GM21786 (cell line): ENCODE results near the gene QRICH1.

Experiments
- ATAC-seq: cut with Tn5 transposase; IDR thresholded peaks from one replicate; pipeline ENCODE4 v1.9.1; 2021; ENCODE audit not compliant: unreplicated experiment

QRICH1 gene

DNA sequence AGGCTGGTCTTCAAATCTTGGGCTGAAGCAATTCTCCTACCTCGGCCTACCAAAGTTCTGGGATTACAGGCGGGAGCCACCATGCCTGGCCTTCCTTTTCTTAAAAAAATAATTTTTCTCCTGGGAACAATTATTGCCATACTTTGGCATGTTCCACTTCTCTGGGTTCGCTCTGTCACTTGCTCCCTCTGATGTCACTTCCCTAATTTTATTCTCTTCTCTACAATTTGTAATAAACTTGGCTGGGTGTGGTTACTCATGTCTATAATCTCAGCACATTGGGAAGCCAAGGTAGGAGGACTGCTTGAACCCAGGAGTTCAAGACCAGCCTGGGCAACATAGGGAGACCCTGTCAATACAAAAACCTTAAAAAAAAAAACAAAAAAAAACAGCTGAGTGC is 58.6 kb downstream of the QRICH1 start:
- no peak for ATAC-seq

- no peak for ATAC-seq
These were observed 59.2 kb downstream of the QRICH1 start for GRCh38 chr3:49034650-49035049.

- no peak for ATAC-seq
These were observed 61.1 kb downstream of the QRICH1 start for GRCh38 chr3:49032646-49033304.

GRCh38 chr3:49030321-49030720 is 63.5 kb downstream of the QRICH1 start:
- no peak for ATAC-seq

DNA sequence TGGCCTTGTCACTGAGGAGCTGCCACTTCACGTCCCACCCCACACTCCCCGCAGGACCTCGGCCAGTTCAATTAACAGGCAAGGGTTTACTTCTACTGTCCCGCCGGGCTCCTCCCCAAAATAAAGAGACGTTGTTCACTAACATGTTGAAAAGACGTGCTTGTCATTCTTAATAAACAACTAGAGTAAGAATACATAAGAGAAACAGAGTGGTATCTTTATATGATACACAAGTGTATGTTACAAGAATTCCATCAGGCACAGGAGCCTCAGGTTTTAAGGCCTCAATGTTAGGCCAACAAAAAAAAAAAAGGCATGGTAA is 64.3 kb downstream of the QRICH1 start:
- ATAC-seq, result no peak

GRCh38 chr3:49028673-49029562 is 65.0 kb downstream of the QRICH1 start, which contains the start of gene IMPDH2:
IMPDH2 (minus strand) TSS chr3:49029398; CDS start chr3:49029350, 48 bp downstream.
- ATAC-seq, result peak; percentile 90

GRCh38 chr3:49028298-49028672 is 65.6 kb downstream of the QRICH1 start:
- ATAC-seq, result no peak

- no peak for ATAC-seq
These were observed 66.2 kb downstream of the QRICH1 start for GRCh38 chr3:49027634-49028033.

DNA sequence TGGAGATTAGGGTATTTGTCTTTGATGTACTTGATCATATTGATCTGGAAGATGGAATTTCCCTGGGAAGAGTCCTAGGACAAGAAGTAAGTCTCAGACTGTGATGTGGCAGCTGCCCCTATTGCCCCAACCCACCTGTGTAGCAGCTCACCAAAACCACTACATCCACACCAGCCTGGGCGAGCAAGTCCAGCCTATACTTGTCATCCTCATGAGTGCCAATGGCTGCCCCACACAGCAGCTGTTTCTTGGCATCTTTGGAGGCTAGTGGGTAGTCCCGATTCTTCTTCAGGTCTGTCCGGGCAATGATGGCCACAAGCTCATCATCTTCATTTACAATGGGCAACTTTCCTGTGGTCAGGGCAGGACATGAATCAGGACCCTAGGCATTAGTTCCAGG is 67.3 kb downstream of the QRICH1 start:
- ATAC-seq, result no peak

DNA sequence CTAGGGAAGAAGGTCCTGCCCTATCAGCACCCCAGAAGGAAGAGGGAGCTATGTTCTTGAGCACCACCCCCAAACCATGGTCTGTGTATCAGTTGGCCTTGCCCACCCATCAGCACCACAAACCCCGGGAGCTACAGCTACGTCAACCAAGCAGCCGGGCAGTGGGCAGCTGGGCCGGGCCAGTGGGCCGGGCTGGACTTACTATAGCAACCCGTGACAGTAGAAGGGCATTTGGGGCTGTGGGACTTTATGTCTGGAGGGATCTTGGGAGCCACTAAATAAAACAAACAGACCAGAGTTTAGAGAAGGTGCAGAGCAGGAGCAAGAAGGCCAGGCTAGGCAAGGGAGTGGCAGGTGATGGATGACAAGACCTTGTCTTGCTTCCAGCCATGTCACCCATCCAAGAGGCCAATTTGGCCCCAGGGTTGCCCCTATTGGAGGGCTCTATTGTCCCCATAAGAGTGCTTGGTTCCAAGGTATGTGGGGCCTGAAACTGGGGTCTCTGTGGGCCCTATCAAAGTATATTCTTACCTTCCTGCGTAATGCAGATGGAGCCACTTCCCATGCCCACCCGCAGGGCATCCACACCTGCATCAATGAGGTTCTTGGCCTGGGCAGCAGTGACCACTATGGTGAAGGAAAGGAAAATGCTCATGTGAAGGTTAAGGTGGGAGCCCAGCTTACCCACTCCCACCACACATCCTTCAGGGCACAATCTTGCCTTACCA is 67.9 kb downstream of the QRICH1 start:
- ATAC-seq, result no peak

- no peak for ATAC-seq
These were observed 68.7 kb downstream of the QRICH1 start for GRCh38 chr3:49025005-49025792.

DNA sequence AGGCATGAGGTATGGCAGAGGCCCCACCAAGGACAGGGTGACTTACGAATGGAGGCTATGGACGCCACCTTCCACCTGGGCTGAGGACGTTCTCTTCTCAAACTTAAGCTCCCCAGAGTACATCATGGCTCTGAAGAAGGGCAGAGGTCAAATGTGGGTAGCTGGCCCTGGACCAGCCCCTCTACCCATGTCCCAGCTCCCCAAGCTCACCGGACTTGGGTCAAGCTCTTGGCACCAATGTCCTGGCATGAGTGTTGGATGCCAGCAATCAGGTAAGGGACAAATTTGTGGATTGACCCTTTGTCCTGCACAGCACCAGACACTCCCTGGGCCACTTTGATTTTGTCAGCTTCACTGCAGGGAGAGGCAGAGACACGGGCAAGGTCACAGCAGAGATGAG is 69.4 kb downstream of the QRICH1 start:
- ATAC-seq, result no peak

DNA sequence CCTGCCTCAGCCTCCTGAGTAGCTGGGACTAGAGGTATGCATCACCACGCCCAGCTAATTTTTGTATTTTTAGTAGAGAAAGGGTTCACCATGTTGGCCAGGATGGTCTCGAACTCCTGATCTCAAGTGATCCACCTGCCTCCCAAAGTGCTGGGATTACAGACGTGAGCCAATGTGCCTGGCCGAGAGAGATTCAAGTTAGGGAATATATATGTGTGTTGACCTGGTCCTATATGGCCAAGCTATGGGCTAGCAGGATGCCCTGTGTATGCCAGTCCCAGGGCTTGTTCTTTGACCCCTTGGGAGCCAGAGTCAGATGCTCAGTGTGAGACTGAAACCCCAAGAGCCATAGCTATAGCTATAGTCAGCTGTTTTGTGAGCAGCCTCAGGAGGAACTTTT is 70.1 kb downstream of the QRICH1 start:
- ATAC-seq, result no peak

DNA sequence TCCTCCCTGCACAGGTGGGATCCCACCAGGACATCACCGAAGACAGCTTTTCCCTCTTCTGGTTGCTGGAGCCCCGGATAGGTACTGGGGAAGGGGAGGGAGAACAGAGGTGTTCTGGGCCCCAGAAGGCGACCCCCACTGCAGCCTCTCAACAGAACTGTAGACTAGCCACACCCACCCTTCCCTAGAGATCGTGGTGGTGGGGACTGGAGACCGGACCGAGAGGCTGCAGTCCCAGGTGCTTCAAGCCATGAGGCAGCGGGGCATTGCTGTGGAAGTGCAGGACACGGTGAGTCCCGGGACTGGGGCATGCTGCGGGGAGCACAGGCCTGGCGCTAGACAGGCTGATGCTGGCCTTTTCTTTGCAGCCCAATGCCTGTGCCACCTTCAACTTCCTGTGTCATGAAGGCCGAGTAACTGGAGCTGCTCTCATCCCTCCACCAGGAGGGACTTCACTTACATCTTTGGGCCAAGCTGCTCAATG is 71.1 kb downstream of the QRICH1 start:
- ATAC-seq, result no peak

GRCh38 chr3:49021813-49022687 is 71.8 kb downstream of the QRICH1 start, which contains the start of gene NDUFAF3:
NDUFAF3 (plus strand) TSS chr3:49022121; CDS start chr3:49022145, 24 bp downstream.
- ATAC-seq, result peak; percentile 57

DNA sequence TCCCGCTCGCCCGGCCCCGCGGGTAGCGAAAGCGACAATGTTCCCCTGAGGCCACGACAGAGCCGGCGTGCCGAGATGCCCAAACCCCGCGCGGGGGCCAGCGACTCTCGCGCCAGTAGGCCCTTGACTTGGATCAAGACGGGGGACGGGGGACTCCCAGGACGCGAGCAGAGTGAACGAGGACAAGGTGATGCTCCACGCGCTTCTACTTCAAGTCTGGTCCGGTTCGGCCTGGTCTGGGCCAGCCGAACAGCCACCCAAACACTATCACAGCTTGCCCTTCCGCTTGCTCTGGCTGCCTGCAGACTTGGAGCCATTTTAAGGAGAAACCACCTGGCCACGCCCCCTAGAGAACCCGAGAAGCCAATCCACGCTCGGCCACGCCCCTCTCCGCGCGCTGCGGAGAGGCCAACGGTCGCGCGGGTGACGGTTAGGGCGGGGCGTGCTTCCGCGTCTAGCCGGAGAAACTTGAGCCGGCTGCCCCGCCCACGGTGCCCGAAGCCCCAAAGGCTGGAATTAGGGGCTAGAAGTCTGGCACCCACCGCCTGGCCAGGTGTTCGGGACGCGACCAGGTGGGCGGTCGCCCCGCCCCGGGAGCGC is 72.6 kb downstream of the QRICH1 start:
- ATAC-seq, result peak; percentile 41

- no peak for ATAC-seq
These were observed 73.3 kb downstream of the QRICH1 start for GRCh38 chr3:49020330-49021212.

GRCh38 chr3:49019941-49020329 is 73.9 kb downstream of the QRICH1 start:
- ATAC-seq, result no peak

DNA sequence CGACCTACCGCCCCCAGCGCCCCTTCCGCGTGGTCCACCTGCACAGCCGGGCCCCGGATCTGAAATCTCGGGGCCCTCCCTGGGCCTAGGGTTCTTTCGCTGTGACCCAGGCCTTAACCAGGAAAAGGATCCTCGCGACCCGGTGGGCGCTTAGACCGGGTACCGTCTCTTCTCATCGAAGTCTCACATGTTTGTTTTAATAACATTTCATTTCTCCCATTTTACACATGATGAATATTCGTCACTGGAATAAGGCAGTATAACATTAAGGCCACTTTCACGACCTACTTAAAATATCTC is 75.2 kb downstream of the QRICH1 start:
- no peak for ATAC-seq
